SK-MEL-5 (cell line): ENCODE data around the gene MLN. TPM values are rescaled to one million over a fixed set of nuclear protein-coding genes. Genes with fewer than 3 reads are reported as not detected.
"Not testable (repeated sequence)": the region's sequence is repeated elsewhere in the genome, so short reads cannot be mapped to it uniquely, and the experiment has no call there.

ENCODE experiments used
- DNase-seq: peaks from one replicate; pipeline ENCODE4 v3.0.0-alpha.2; 2016; ENCODE audit warnings: low read depth, low spot score
- in situ Hi-C: cut with HindIII; loops from 2 replicates; pipeline ENCODE4 v1.10.0; 2016; ENCODE audit warnings: low sequenced_read_pairs, high pct_unique_total_duplicates, low pct_unique_long_range_greater_than_20kb
- total RNA-seq: library from RNA; depleted of rRNA; stranded (reverse); fragments of >200 nt; shearing (Covaris generic); gene quantifications from 2 replicates; pipeline ENCODE4 v1.2.3, GENCODE V29; 2014

MLN gene
- total RNA-seq, 1 experiment from 2014 or later: not detected

DNA sequence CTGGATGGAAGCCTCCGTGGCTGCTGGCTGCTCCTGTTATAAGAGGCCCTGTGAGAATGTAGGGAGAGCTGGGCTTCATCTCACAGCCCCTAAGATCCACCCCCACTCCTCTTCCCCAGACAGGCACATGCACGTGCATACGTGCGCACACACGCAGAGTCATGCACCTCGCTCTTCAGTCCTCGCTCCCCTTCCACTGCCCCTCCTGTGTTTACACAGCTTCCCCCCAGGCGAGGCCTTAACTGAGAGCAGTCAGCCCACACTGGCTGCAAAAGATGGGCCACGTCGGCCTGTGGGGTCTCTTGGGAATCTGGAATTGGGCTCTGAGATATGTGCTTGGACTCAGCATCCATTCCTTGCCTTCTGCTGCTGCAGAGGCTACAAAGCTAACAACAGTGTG lies 35.2 kb upstream of the MLN start:
- in situ Hi-C loops: no loop called here
- no peak for DNase-seq

DNA sequence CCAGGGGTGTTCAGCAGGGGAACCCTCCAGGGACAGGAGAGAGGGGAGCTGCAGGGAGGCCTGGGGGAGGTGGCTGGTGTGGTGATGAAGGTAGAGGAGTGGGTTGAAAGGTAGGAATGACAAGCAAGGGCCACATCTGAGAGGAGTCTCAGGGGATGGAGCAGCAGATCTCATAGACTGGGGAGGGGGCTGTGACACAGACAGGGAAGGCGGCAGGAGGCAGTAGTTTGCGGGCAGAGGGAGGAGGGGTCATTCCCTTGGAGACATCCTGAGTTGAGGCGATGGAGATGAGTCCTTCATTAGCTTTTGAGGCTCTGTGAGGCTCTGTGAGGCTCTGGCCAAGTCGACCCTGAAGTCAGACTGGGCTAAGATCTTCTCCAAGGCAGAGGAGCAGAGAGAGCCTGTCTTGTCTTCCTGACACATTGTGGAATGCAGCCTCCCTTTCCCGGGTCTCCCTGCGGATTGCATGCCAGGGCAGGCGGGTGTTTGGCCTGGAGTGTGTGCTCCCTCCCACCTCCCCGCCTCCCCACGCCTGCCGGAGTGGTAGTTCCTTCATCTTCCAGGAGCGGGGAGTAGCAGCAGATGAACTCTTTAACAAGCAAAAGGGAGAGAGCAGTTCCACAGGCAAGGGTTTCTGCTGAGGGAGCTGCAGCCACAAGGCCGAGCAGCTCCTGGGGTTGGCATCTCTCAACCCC lies 34.3 kb upstream of the MLN start:
- DNase-seq: no peak
- in situ Hi-C loops: no loop called here

DNA sequence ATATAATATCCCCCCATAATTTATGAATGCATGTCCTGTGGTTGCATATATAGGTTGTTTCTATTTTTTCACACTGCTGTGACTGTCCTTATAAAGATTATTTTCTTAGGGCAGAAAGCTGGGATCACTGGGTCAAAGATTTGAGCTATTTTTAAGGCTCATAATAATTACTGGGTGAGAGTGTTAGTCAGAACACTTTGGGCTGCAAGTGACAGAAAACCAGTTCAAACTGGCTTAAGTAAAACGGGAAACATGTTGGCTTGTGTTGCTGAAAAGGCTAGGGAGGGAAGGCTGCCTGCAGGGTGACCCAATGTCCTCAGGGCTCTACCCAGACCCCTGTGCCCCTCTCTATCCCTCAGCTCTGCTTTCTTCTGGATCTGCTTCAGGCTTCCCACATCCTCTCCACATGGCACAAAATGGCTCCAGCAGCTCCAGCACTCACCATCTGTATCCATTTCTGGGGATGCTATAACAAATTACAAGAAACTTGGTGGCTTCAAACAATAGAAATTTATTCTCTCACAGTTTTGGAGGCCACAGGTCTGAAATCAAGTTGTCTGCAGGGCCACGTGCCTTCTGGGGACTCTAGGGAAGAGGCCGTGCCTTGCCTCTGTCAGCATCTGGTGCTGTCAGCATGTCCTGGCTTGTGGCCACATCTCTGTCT lies 33.1 kb upstream of the MLN start:
- no peak for DNase-seq
- in situ Hi-C loops: no loop called here

- DNase-seq: no peak
- in situ Hi-C loops: no loop called here
These were observed 30.9 kb upstream of the MLN start for GRCh38 chr6:33834401-33835392.

DNA sequence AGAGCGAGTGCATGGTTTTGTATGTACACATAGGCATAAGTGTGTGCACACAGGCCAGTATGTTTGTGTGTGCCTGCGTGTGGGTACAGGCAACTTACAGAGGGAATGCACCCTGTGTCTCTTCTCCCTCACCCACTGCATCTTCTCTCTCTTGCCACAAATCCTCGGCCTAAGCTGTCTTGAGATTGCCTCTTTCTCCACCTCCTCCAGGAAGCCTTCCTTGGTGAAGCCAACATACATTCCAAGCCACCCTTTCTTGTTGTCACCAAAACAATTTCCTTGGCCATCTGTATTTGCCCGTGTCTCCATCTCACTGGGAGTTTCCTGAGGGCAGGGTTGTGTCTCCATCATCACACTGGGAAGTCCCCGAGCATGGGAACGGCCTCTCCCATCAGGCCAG lies 29.8 kb upstream of the MLN start:
- in situ Hi-C loops: no loop called here

DNA sequence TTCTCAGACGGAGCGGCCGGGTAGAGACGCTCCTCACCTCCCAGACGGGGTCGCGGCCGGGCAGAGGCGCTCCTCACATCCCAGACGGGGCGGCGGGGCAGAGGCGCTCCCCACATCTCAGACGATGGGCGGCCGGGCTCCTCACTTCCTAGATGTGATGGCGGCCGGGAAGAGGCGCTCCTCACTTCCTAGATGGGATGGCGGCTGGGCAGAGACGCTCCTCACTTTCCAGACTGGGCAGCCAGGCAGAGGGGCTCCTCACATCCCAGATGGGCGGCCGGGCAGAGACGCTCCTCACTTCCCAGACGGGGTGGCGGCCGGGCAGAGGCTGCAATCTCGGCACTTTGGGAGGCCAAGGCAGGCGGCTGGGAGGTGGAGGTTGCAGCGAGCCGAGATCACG lies 29.0 kb upstream of the MLN start:
- DNase-seq, in situ Hi-C loops: not testable (repeated sequence)

More for the DNA sequence above, 29.8 kb upstream of the MLN start:
- no peak for DNase-seq

- in situ Hi-C loops, DNase-seq: not testable (repeated sequence)
These were observed 27.9 kb upstream of the MLN start for GRCh38 chr6:33831725-33832124.

- in situ Hi-C loops: no loop called here
- no peak for DNase-seq
These were observed 26.9 kb upstream of the MLN start for GRCh38 chr6:33830635-33831240.

- no peak for DNase-seq
- in situ Hi-C loops: no loop called here
These were observed 25.2 kb upstream of the MLN start for GRCh38 chr6:33828764-33829731.

GRCh38 chr6:33828452-33828763 lies 24.6 kb upstream of the MLN start:
- no peak for DNase-seq
- in situ Hi-C loops: no loop called here

- DNase-seq: peak; percentile 21
- in situ Hi-C loops: no loop called here
These were observed 24.0 kb upstream of the MLN start for GRCh38 chr6:33827546-33828451.

GRCh38 chr6:33826537-33826936 lies 22.7 kb upstream of the MLN start:
- DNase-seq: no peak
- in situ Hi-C loops: no loop called here

GRCh38 chr6:33824461-33825154 lies 20.8 kb upstream of the MLN start:
- in situ Hi-C loops: no loop called here
- peak; percentile 19 for DNase-seq

DNA sequence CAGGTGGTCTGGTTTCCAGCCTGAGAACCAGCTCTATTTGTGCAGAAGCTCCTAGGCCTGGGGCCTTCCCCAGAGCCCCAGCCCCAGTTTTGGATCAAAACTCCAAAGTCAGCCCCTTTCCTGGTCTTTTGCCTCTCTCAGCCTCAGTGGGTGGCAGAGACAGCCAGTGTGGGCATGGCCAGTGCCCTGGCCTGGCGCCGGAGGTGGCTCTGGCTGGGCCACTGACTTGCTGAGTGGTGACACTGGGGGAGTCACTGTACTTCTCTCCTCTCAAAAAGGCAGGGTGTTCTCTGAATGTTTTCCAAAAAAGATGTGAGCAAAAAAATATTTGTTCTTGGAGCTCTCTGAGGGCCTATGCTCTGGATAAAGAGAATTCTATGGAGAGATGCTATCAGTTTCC lies 20.0 kb upstream of the MLN start:
- in situ Hi-C loops: no loop called here
- no peak for DNase-seq

DNA sequence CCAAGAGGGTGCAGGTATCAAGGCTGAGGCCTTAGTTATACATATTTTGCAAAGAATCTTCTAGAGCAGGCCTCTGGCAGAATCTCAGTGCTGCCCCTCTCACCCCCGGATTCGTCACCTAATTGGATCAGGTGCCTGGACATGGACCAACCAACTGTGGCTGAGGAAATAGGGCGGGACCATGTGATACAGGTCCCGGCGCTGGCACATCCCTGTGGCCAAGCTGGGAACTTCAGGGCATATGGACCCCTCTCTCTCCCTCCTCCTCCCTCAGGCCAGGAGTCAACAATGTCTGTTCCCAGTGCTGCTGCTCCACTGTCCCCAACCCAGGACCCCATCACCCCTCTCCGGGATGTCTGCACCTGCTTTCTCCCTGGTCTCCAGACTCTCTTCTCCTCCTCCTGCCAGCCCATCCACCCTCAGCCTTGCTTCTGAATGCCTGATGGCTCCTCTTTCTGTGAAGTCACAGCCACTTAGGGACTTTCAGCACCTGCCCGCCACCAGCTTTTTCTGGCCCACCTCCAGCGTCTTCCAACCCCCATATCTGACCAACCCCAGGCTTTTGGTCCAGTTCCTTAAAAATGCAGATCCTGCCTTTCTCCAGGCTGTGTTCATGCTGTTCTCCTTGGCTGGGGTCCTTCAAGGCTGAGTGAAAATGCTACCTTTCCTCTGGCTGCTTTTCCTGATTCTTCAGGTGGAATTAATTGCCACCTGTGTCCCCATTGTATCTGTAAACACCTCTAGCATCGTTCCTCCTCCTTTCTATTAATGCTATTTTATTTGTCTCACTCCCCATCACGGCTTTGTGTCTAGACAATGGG lies 19.0 kb upstream of the MLN start:
- in situ Hi-C loops: no loop called here
- DNase-seq: peak; percentile 68
